Cardiac muscle cell (in vitro differentiated cells and primary cell): ENCODE results near the gene PBX4. TPM values are rescaled to one million over a fixed set of nuclear protein-coding genes. Genes with fewer than 3 reads are reported as not detected.
"Not testable (repeated sequence)": the region's sequence is repeated elsewhere in the genome, so short reads cannot be mapped to it uniquely, and the experiment has no call there.

ENCODE experiments used
- DNase-seq, 2 donors: peaks; one replicate each; pipeline versions ENCODE4 v3.0.0 to v3.0.0-alpha.2; 2010 to 2017; ENCODE audit warnings: low read depth in 1 of 2, low spot score in 1 of 2
- H3K27ac ChIP-seq: fragments of 200-600 bp; sonication (generic); 2 replicates; pipeline ENCODE4 v1.5.1; 2016
- H3K27me3 ChIP-seq: fragments of 200-600 bp; sonication (generic); 2 replicates; pipeline ENCODE4 v1.6.0; 2016; ENCODE audit warnings: control low read depth
- H3K36me3 ChIP-seq: fragments of 200-600 bp; sonication (generic); 2 replicates; pipeline ENCODE4 v1.5.1; 2016; ENCODE audit warnings: control low read depth
- H3K4me1 ChIP-seq: fragments of 200-600 bp; sonication (generic); 2 replicates; pipeline ENCODE4 v1.8.1; 2017; ENCODE audit warnings: low read depth, mild to moderate bottlenecking, mixed run types
- H3K4me3 ChIP-seq: fragments of 200-600 bp; sonication (generic); 2 replicates; pipeline ENCODE4 v1.5.1; 2016; ENCODE audit warnings: mild to moderate bottlenecking
- H3K9me3 ChIP-seq: fragments of 200-600 bp; sonication (generic); 2 replicates; pipeline ENCODE4 v1.5.1; 2017; ENCODE audit warnings: low read depth, mild to moderate bottlenecking, control low read depth
- polyA plus RNA-seq: library from polyadenylated mRNA; unstranded; fragments of >200 nt; fragmentation: Nextera tagmentation; extraction: Ambion mirVana; gene quantifications from 2 replicates; pipeline ENCODE4 v1.2.1, GENCODE V29; 2016
- total RNA-seq: library from RNA; depleted of rRNA; stranded (reverse); fragments of >200 nt; gene quantifications from 2 replicates; pipeline ENCODE4 v1.2.3, GENCODE V29; 2016
- TF ChIP-seq, protein P1 (sequence below): IDR thresholded peaks from 2 replicates; pipeline ENCODE4 v1.5.1; 2012; ENCODE audit warnings: low read depth, mild to moderate bottlenecking, low read length

The PBX4 gene
- total and polyA plus RNA-seq, 2 experiments from 2014 or later = 10.9 to 11.8 TPM

DNA sequence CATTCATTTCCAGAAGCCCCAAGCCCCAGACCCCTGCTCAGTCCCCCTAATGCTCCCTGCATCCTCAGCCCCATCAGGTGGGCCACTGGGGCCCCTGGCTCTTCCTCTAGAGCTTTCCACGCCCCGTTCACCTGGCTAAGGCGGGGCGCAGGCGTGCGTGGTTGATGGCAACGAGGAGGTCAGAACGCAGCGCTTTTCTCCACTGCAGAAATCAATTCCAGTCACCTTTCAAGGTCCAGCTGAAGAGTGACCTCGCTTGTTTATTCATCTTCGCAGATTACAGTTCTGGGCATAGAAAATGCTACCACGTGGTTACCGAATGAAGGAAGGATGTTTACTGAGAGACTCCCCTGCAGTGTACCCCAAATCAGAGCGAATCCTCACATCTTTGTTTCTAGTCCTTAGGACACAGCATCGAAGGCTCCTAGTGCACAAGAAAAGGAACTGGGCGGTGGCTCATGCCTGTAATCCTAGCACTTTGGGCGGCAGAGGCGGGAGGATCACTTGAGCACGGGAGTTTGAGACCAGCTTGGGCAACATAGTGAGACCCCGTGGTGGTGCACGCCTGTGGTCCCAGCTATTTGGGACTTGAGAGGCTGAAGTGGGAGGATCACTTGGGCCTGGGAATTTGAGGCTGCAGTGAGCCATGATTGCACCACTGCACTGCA lies 828 bp upstream of the PBX4 start:
- H3K4me1 ChIP-seq = peaks cover 4% of the 10 kb centered on the region
- no peaks in the 10 kb centered on the region for H3K27me3 ChIP-seq
- no peaks in the 10 kb centered on the region for H3K36me3 ChIP-seq
- no peaks in the 10 kb centered on the region for H3K9me3 ChIP-seq
- no peak overlapping the region for H3K27ac ChIP-seq
- no peak for DNase-seq
- H3K4me3 ChIP-seq = peak overlapping the region; percentile 7
- TF ChIP-seq, protein P1, sequence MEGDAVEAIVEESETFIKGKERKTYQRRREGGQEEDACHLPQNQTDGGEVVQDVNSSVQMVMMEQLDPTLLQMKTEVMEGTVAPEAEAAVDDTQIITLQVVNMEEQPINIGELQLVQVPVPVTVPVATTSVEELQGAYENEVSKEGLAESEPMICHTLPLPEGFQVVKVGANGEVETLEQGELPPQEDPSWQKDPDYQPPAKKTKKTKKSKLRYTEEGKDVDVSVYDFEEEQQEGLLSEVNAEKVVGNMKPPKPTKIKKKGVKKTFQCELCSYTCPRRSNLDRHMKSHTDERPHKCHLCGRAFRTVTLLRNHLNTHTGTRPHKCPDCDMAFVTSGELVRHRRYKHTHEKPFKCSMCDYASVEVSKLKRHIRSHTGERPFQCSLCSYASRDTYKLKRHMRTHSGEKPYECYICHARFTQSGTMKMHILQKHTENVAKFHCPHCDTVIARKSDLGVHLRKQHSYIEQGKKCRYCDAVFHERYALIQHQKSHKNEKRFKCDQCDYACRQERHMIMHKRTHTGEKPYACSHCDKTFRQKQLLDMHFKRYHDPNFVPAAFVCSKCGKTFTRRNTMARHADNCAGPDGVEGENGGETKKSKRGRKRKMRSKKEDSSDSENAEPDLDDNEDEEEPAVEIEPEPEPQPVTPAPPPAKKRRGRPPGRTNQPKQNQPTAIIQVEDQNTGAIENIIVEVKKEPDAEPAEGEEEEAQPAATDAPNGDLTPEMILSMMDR = no peak

DNA sequence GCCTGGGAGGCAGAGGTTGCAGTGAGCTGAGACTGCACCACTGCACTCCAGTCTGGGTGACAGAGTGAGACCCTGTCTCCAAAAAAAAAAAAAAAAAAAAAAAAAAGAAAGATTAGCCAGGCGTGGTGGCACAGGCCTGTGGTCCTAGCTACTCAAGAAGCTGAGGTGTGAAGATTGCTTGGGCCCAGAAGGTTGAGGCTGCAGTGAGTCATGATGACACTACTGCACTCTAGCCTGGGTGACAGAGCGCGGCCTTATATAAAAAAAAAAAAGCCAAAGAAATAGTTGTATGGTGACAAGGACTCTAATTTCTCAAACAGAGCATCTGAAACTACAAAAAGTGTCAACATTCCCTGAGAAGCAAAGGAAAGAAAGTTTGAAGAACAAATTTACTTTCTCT lies 3.4 kb downstream of the PBX4 start:
- no peaks in the 10 kb centered on the region for H3K9me3 ChIP-seq
- H3K27ac ChIP-seq = no peak overlapping the region
- no peak overlapping the region for H3K4me3 ChIP-seq
- H3K27me3 ChIP-seq = no peaks in the 10 kb centered on the region
- TF ChIP-seq, protein P1 = no peak
- no peak for DNase-seq
- peaks cover 4% of the 10 kb centered on the region for H3K4me1 ChIP-seq
- no peaks in the 10 kb centered on the region for H3K36me3 ChIP-seq

DNA sequence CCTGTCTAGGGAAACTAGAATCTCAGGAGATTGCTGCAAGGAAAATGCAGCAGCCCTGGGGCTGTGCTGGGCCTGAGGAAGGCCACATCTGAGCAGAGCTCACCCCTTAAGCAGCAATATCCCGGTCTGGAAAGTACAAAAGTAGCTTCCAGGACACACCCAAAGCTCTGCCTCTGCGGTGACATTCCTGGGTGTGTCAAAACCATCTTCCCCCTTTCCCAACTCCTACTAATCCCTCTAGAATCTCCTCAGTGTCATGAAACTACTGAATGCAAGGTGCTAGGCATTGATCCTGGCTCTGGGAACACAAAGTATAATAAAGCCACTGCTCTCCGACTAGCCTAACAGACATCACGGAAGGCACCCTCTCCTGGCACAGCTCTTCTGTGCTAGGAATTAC lies 5.0 kb downstream of the PBX4 start:
- no peak for DNase-seq
- Histone ChIP-seq H3K9me3 (no peaks in the 10 kb centered on the region), H3K27me3 (no peaks in the 10 kb centered on the region), H3K4me1 (no peaks in the 10 kb centered on the region), H3K36me3 (no peaks in the 10 kb centered on the region), H3K4me3 (no peak overlapping the region), H3K27ac (no peak overlapping the region)
- TF ChIP-seq, protein P1 = no peak

GRCh38 chr19:19610376-19611202 lies 7.9 kb downstream of the PBX4 start:
- no peak for DNase-seq
- TF ChIP-seq, protein P1 = no peak
- no peaks in the 10 kb centered on the region for H3K36me3 ChIP-seq
- H3K27me3 ChIP-seq = no peaks in the 10 kb centered on the region
- no peak overlapping the region for H3K27ac ChIP-seq
- H3K4me3 ChIP-seq = no peak overlapping the region
- no peaks in the 10 kb centered on the region for H3K9me3 ChIP-seq
- no peaks in the 10 kb centered on the region for H3K4me1 ChIP-seq

- not testable (repeated sequence) for H3K4me1 ChIP-seq, H3K27ac ChIP-seq, H3K9me3 ChIP-seq, H3K27me3 ChIP-seq, H3K36me3 ChIP-seq, H3K4me3 ChIP-seq, DNase-seq
Observed at GRCh38 chr19:19606686-19607085, 11.8 kb downstream of the PBX4 start.

- Histone ChIP-seq H3K4me1 (no peaks in the 10 kb centered on the region), H3K4me3 (no peak overlapping the region), H3K36me3 (no peaks in the 10 kb centered on the region), H3K27ac (no peak overlapping the region), H3K9me3 (no peaks in the 10 kb centered on the region), H3K27me3 (no peaks in the 10 kb centered on the region)
- DNase-seq = no peak
- TF ChIP-seq, protein P1 = no peak
Observed at GRCh38 chr19:19606021-19606420, 12.5 kb downstream of the PBX4 start.
